HG02852 (cell line): ENCODE data around the gene NUPR1.
"Not testable (repeated sequence)": the region's sequence is repeated elsewhere in the genome, so short reads cannot be mapped to it uniquely, and the experiment has no call there.

Experiments
- ATAC-seq: cut with Tn5 transposase; IDR thresholded peaks from one replicate; pipeline ENCODE4 v1.9.1; 2021; ENCODE audit warnings: mild to moderate bottlenecking, moderate library complexity; ENCODE audit not compliant: unreplicated experiment

NUPR1 gene

DNA sequence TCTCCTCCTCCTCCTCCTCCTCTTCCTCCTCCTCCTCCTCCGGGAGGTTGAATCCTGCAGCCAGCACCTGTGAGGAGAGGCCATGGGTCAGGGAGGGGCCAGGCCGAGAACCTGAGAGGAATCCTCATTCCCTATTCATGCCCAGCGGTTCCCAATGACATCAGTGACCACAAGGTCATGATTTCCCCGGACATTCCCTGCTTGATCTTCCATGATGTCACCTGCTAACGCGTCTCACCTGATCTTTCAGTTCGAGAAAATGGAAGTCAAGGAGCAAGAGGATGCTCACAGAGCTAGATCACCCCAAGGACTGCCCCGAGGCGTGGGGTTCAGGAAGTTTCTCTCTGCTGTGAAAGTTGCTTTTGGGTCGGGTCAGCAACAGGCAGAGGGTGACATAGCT is 38.9 kb downstream of the NUPR1 start:
- ATAC-seq, result no peak

DNA sequence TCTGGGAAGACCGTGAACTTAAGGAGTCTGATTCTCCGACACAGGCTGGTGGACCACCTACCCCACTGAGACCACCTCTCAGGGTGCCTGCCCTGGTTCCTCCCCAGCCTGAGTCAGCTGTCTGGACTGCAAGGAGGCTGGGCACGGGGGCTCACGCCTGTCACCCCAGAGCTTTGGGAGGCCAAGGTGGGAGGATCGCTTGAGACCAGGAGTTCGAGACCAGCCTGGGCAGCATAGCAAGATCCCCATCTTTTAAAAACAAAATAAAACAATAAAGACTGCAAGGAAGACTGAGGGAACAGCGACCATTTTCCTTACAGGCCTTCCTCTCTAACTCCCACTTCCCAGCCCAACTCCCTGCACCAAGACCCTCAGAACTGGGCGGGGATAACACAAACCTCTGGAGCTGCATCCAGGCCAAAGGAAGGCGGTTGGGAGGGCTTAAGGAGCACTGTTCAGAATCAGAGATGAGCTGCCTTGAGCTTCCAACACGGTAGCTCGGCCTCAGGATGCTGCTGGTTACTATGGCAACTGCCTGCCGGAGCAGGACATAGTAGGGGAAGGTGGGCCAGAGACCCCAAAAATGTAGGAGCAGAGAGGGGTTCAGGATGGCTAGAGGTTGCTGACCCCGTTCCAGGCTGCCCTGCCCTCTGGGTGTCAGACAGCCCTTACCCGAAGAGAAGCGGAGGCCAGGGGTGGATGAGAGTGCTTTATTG is 40.0 kb downstream of the NUPR1 start:
- ATAC-seq, result no peak

DNA sequence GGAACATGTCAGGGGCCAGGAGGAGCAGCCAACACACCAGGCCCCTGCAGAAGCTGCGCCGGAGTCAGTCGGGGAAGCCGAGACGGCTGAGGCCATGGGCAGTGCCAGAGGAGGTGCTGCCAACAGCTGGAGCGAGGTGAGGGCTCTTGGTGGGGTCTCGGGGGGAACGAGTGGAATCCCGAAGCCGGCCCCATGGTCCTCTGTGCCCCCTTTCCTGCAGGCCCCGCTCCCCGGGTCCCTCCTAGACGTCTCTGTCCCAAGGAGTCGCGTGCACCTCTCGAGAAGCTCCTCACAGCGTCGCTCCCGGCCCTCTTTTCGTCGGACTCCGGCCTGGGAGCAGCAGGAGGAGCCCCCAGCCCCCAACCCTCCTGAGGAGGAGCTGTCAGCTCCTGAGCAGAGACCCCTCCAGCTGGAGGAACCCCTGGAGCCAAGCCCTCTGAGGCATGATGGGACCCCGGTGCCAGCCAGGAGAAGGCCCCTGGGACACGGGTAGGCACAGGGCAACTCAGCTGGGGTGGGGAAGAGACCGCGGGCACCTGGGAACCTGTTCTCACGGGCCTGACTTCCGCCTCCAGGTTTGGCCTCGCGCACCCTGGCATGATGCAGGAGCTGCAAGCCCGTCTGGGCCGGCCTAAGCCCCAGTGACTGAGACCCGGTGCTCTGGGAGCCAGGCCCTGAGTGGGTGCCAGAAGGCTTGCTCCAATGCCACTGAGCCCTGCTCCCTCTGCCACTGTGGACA is 40.7 kb downstream of the NUPR1 start:
- no peak for ATAC-seq

DNA sequence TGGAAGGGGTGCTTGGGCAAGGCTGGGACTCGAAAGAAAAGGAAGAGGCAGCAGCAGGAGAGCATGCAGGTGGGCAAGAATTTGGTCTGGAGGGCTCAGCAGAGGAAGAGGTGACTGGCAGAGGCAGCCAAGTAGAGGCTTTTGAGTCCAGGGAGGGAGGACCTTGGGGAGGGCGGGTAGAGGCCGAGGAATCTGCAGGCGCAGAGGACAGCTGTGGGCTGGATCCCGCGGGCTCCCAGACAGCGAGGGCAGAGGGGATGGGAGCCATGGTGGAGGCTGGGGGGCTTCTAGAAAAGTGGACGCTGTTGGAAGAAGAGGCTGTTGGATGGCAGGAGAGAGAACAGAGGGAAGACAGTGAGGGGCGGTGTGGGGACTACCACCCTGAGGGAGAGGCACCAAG is 41.4 kb downstream of the NUPR1 start:
- ATAC-seq, result no peak

DNA sequence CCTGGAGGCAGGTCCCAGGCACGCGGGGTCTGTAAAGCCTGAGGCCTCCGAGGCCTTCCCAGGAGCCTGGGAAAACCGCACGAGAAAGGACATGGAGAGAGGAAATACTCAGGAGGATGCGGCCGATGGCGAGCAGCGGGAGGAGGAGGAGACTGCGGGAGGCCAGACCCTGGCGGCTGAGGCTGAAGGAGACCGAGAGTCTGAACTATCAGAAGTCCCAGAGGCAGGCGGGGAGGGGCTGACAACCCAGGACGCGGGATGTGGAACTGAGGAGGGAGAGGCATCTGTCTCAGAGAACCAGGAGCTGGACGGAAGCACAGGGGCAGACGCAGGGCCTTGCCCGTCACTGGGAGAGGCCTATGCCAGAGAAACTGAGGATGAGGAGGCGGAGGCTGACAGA is 41.9 kb downstream of the NUPR1 start:
- ATAC-seq, result no peak

GRCh38 chr16:28495795-28496749 is 42.7 kb downstream of the NUPR1 start:
- no peak for ATAC-seq

- no peak for ATAC-seq
Observed at GRCh38 chr16:28495098-28495793, 43.5 kb downstream of the NUPR1 start.

DNA sequence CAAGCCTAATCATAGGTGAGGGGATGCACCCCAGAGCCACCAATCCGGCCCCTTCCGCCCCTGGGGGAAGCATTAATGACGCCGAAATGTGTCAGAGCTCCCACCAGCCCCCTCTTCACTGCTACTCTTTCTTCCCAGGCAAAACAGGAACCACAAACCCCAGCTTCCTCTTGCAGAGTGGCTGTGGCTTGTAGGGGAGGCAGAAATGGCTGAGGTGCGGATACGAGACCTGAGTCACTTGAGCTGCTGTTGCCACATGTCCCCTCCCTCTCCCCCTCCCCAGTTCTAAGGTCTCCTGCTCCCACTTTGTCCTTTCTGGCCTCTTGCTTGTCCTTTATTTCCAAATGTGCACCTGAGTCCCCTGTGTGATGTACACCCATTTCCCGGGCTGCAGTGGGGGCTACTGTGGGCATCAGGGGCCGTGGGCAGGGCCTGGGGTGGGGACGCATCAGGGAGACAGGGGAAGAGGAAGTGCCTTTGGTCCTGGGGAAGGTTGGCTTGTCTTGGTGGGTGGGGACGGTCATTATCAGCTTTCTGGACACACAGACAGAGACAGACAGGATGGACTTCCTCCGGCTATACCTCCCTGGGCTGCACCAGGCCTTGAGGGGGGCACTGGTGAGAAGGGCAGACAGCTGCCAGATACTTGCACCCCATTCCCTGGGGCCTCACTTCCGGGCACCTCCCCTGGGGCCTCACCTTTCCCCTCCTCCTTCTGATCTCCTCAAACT is 44.5 kb downstream of the NUPR1 start, which contains the start of gene APOBR:
Gene APOBR (plus strand): TSS at position 523 of the 731 bp plus-strand sequence. CDS start 39 bp downstream, at position 562.
- ATAC-seq, result peak; percentile 59

- no peak for ATAC-seq
Observed at GRCh38 chr16:28492511-28492910, 46.3 kb downstream of the NUPR1 start.

DNA sequence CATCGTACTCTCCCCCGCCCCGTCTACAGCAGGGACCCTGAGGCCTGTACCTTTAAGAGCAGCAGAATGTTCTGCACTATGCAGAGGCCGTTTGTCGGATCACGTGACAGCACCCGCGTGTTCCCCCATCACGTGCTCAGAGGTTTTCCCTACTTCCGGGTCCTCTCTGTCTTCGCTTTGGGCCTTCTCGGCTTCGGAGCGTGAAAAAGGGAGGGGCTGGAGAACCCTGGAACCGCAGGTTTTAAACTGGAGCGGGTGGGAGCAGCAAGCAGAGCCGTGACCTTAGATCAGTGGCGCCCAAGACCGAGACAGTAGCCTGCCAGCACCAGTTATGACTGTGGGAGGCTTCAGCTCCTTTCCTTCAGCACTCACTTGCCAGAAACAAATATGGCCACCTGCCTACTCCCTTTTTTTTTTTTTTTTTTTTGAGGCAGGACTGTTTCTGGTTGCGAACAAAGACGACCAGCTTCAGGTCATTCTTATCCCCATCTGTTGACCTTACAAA is 46.8 kb downstream of the NUPR1 start, which contains the start of gene CLN3:
Gene CLN3 (minus strand): TSS at position 105 of the 505 bp plus-strand sequence. CDS start 315 bp downstream, outside the sequence.
- peak; percentile 67 for ATAC-seq

DNA sequence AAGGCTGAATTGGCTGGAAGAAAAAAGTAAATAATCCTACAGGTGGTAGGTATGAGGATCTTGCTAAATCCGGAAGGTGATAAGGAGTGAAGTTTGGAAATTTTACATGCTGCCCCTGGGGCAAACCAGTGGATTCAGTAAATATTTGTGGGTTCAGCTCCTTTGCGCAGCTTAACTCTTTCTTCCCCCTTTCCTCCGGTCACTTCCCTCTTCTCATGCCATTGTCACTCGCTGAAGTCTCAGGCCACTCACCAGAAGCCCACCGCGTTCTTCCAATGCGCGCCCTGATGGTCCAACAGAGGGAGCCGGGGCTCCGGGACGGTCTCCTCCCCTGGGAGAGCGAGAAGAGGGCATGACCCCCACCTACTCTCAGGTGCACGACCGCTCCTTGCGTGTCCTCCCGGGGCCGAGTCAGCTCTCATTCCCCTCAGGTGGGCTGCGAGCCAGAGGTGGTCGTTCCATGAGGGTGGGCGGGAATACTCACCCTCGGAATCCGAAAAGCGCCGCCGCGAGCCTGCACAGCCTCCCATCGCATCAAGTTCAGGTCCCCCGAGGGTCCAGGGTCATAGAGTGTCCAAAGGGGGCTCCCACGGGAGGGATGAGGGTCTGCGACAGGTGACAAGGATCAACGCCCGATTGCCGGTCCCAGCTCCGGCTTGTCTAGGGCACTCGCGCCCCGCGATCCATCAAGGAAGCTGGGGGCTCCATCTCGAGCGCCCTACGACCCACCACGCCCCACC is 47.4 kb downstream of the NUPR1 start:
- ATAC-seq, result no peak

DNA sequence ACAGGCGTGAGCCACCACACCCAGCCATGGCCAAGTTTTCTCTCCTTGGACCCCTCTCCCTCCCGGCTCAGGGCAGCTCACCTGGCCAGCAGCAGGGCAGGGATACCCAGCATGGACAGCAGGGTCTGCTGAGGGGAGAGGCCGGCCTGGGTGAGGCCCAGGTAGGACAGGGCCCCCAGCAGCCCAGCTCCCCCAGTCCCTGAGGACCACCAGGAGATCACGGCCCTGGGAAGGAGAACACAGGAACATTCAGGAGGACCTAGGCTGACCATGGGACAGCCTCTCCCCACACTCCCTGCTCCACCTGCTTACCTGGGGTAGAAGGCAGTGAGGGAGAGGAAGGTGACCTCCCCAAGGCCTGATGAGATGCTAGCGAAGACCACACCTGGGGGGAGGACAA is 52.5 kb downstream of the NUPR1 start:
- ATAC-seq, result no peak

DNA sequence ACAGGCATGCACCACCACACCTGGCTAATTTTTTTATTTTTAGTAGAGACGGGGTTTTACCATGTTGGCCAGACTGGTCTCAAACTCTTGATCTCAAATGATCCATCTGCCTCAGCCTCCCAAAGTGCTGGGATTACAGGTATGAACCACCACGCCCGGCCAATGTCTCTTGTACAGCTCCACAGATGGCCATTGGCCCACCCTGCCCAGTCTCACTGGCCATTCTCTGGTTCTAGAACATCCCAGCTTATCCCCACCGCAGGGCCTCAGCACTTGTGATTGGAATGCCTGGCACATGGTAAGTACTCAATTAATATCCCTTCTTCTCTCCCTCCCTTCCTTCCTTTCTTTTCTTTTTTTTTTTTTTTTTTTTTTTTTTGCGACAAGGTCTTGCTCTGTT is 55.4 kb downstream of the NUPR1 start:
- not testable (repeated sequence) for ATAC-seq
